GM19351 (cell line): Measurements from ENCODE around the gene RITA1.
"Not testable (repeated sequence)": the region's sequence is repeated elsewhere in the genome, so short reads cannot be mapped to it uniquely, and the experiment has no call there.

Experiments used
- ATAC-seq: cut with Tn5 transposase; IDR thresholded peaks from one replicate; pipeline ENCODE4 v1.9.1; 2021; ENCODE audit warnings: mild to moderate bottlenecking, moderate library complexity; ENCODE audit not compliant: unreplicated experiment

RITA1 gene

DNA sequence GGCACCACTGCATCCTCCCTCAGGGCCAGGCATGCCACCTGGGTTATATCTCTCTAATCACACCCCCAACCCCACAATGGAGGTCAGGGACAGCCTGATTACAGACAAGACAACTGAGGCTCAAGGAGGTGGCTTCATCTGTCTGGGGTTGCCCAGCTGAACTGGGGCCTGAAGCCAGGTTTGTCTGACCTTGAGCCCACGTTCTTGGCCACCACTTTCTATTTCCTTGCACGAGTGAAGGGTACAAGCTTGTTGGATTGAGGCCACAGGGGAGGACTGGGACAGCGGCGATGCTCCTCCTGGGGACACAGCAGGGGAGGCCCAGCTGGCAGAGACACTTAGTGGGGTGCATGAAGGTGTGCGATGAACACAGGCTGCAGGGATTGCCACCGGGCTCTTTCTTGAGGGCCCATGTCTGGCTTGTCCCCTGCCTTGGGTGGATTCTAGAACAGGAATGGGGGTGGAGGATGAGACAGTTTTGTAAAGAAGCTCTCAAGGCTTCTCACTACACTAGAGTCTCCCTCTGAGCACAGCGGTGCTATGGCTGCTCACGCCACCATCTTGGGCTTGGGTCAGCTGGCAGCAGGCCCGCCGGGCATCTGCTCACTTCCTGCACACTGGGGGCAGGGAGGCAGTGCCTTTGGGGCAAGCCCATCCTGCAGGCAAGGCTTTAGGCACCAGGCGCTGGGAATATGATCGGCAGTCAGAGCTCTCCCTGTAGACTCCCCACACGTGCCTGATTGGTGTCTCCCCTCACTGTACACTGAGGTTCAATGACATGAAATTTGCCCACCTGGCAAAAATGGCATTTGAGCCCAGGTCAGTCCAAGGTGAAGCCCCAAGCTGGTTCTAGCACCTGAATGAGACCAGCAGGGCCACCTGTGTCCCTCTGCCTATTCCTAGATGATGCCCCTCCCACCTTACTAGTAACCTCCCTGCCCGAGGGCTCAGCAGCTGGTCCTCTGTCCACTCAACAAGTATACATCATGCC is 16.0 kb downstream of the RITA1 start:
- no peak for ATAC-seq

DNA sequence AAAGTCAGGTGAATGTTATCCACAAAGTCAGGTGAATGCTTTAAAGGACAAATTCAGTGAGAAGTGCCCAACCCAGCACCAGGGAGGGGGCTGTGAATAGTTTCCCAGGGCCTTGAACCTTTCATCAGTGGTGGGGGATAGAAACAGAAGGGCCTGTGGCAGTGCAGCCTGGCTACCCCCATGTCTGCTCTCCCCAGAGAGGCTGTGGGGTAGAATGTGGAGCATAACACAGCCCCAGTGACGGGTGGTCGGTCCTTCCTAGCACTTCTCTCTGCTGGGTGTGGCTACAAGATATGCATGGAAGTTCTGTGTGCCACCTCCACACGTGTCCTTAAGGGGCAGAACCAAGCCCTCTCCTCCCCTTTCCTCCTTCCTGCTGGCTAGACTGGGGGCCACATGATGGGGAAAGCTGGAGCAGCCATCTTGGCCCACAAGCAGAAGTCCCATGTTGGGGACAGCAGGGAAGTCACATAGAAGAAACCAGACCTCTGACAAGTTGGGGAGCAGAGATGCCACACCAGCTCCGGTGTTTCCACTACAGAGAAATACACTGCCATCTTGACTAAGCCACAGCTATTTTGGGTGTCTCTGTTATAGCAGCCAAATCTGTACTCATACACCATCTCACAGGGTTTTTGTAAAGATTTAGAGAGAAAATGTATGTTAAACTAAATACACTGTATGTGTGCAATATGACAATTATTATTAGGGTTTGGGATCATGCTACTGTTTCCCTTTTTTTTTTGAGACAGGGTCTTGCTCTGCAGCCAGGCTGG is 17.0 kb downstream of the RITA1 start:
- ATAC-seq = no peak

DNA sequence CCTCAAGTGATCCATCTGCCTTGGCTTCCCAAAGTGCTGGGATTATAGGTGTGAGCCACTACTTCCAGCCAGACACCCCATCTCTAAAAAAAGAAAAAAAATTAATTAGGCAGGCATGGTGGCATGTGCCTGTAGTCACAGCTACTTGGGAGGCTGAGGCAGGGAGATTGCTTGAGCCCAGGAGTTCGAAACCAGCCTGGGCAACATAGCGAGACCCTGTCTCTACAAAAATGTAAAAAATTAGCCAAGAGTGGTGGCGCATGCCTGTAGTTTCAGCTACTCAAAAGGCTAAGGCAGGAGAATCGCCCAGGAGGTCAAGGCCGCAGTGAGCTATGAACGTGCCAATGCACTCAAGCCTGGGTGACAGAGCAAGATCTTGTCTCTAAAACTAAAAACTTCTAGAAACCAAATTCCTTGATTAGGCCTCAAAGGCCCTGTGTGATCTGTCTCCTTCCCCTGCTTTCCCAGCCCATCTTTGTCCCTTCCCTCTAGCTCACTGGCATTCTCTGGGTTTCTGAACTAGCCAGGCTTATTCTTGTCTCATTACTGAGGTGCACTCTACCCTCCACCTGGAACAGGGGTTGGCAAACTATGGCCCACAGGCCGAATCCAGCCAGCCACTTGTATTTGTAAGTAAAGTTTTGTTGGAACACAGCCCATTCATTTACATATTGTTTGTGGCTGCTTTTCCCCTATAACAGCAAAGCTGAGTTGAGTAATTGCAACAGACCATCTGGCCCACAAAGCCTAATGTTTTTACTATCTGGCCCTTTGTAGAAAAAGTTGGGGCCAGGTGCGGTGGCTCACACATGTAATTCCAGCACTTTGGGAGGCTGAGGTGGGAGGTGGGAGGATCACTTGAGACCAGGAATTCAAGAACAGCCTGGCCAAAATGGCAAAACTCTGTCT is 18.6 kb downstream of the RITA1 start:
- ATAC-seq = no peak

DNA sequence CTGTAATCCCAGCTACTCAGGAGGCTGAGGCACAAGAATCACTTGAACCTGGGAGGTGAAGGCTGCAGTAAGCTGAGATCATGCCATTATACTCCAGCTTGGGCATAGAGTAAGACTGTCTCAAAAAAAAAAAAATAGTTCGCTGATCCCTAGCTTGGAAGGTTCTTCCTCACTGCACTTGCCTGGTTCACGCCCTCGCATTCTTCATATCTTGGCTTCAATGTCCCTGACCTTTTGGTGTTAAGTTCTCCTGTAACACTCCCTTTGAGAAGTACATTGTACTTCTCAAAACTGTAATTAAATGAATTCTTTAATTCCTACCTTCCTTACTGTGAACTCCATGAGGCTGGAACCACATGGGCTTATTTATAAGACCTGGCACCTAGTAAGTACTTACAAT is 19.3 kb downstream of the RITA1 start:
- no peak for ATAC-seq

DNA sequence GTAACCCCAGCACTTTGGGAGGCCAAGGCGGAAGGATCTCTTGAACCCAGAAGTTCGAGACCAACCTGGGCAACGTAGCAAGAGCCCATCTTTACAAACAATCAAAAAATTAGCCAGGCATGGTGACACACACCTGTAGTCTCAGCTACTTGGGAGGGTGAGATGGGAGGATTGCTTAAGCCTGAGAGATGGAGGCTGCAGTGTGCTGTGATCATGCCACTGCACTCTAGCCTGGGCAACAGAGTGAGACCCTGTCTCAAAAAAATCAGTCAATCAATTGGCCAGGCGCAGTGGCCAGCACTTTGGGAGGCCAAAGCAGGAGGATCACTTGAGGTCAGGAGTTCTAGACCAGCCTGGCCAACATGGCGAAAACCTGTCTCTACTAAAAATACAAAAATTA is 21.3 kb downstream of the RITA1 start:
- not testable (repeated sequence) for ATAC-seq

DNA sequence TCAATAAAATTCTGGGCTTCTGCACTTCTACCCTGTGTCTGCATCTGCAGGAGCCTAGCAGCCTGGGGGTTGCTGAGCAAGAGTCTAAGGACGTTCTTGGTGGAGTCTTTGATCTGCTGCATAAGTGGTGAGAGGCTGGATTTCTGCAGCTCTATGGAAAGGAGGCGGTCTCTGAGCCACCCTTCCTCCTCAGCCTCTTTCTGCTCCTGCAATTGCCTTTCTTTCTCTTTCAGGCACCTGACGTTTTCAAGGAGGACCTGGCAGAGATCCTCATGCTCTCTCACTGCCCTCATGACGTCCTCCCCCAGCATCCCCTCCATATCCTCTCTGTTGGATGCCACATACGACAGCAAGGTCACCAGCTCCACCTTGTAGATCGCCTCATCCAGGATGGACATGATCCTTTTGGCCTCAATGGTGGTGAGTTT is 22.1 kb downstream of the RITA1 start:
- no peak for ATAC-seq

DNA sequence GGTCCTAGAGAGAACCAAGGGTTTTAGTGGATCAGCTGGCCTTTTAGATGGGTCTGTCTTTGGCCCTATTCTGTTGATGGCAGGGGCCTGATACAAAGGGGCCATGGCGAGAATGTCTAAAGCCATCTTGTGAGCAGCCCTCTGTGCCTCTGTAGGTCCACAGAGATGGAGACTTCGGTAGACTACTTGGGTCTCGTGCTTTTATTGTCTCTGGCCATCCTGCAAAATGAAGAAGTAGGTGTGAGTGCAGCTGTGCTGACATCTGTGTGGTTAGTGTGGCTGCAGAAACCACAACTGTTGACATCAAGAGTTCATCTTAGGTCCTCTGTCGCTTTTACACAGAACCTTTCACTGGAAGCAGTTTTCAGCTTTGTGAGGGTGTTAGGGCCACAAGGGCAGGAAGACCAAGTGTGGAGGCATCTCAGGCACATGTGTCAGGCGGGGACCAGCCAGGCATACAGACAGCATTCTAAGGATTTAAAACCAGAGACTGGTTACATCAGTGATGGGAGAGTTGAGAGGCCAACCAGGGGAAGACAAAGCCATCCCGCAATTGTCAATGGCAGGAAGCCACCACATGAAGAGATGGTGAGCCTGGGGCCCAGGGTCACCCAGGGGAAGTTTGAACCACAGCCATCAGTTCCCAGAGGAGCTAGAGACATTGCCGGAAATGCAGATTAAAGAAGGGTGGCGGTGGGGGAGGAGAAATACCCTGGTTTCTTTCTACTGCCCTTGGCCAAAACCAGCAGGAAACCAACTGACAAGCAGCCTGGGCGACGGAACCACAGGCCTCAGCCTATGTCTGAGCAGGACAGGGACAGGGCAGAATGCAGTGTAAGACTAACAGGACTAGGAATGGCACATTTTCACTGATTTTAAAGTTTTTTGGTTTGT is 22.8 kb downstream of the RITA1 start:
- ATAC-seq = peak; percentile 82

DNA sequence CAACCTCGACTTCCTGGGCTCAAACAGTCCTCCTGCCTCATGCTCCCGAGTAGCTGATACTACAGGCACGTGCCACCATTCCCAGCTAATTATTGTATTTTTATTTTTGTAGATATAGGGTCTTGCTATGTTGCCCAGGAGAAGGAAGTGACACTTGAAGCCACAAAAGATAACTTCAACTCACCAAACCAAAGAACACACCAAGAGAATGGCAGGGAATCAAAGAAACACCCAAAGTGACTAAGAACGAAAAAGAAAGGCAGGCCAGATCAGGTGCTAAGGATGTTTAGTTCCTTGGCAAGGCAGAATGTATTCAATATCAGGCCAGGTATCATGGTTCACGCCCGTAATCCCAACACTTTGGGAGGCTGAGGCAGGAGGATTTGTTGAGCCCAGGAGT is 25.6 kb downstream of the RITA1 start:
- ATAC-seq = no peak

DNA sequence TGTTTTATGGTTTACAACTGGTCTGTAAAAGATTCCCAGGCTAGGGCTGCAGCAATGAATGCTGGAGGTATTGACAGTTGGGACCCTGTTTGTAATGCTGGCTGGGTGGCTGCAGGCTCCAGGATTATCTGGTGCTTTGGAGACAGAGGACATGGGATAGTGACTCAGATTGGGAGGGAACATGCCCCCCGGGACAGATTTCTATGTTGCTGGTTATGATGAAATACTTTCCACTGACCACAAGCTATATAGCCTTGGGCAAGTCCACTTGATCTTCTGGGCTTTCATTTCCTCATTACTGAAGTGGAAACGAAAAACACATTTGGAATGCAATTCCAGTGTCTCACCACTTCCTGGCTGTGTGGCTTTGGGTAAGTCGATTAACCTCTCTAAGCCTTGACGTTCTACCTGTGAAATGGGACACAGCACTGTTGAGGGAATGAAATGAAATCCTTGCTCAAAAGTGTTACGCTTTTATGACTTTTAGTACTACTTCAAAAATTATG is 29.4 kb downstream of the RITA1 start:
- peak; percentile 79 for ATAC-seq

DNA sequence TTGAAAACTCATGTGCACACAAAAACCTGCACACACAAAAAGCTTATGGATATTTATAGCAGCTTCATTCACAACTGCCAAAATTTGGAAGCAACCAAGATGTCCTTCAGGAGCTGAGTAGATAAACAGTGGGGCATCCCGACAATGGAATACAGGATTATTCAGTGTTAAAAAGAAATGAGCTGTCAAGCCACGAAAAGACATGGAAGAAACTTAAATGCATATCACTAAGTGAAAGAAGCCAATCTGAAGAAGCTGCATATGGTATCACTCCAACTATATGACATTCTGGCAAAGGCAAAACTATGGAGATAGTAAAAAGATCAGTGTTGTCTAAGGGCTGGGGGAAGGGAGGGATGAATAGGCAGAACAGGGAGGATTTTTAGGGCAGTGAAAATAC is 30.5 kb downstream of the RITA1 start:
- no peak for ATAC-seq

DNA sequence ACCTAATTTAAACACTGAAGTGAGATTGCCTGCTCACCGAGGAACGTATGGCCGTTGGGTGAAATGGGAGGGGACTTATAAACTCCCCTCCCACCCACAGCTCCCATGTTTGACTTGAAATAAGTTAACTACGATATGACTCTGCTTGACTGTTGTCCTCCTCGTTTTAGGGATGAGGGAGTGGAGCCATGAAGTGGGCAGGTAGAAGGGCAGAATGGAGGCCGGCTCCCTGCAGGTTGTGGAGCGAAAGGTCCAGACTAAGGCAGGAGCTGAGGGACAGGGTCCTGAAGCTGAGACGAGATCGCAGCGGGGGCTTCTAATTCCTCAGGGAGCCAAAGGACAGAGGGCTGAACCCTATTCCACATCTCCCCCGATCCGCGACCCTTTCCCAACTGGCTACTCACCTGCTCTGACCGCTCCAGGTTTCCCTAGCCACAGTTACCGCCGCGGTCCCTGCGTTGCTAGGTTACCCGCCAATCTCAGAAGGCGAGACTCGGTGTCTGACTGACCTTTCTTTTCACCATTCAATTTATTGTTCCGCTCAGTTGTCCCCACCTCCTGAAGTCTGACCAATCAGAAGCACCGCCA is 35.2 kb downstream of the RITA1 start:
- peak; percentile 1 for ATAC-seq

DNA sequence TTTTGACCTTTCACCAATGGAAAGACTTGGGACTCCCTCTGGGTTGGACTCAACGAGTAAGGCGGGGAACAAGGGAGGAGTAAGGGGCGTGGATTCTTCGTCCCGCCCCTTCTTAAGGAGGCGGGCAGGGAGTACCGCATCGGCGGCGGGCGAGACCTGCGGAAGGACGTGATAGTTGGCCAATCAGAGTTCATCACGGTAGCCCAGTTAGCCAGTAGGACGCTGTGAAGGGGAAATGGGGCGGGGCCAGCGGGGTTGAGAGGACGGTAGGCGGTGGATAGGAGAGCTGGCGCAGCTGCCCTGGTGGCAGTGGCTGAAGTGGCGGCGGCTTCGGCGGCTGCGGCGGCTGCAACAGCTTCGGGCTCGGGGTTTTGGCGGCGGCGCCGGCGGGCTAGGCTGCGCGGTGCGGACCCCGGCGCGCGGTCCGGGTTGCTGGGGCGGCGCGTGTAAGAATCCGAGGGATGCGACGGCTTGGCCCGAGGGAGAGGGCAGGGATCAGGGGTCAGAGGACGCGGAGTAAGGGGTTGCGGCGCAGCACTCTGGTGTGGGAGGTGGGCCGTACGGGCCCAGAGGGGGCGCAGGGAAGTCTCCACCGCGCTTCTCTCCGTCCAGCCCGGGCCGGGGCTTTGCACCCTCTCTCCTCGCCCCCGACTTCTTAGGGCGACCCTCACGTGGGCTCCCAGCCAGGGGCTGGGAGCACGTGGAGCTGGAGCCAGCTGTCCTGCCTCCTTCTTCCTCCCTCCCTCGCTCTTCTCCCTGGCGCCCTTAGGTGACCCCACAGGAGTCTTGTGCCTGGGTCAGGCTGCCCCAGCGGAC is 35.9 kb downstream of the RITA1 start, which contains the start of gene TPCN1:
Gene TPCN1, plus strand, starts transcription at position 284 of the 816 bp plus-strand sequence. CDS start 5,389 bp downstream, outside the sequence.
- peak; percentile 87 for ATAC-seq

DNA sequence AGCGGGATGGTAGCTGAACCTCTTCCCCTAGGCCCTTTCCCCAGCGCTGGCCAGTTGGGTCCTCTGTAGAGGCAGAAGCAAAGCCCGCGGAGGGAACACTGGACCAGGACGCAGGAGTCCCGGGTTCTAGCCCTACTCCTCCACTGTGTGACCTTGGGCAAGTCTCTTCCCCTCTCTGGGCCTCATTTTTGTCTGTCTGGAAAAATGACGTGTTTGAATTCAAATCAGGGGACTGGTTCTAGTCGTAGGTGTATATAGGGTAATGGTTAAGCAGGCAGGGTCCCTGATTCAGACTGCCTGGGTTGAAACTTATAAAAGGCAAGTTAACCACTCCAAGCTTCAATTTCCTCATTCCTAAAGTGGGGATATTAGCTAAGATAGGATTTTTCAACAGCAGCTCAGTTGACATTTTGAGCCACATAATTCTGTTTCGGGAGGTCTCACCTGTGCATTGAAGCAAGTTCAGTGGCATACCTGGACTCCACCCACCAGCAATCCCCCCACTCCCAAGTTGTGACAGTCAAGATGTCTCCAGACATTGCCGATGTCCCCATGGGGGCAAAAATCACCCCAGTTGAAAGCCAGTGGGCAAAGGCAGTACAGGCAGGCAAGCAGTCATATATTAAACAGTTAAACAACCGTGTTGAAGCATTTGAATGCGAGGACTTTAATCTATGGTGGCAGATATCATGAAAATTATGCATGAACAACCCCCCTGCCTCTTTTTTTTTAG is 36.6 kb downstream of the RITA1 start:
- ATAC-seq = no peak

DNA sequence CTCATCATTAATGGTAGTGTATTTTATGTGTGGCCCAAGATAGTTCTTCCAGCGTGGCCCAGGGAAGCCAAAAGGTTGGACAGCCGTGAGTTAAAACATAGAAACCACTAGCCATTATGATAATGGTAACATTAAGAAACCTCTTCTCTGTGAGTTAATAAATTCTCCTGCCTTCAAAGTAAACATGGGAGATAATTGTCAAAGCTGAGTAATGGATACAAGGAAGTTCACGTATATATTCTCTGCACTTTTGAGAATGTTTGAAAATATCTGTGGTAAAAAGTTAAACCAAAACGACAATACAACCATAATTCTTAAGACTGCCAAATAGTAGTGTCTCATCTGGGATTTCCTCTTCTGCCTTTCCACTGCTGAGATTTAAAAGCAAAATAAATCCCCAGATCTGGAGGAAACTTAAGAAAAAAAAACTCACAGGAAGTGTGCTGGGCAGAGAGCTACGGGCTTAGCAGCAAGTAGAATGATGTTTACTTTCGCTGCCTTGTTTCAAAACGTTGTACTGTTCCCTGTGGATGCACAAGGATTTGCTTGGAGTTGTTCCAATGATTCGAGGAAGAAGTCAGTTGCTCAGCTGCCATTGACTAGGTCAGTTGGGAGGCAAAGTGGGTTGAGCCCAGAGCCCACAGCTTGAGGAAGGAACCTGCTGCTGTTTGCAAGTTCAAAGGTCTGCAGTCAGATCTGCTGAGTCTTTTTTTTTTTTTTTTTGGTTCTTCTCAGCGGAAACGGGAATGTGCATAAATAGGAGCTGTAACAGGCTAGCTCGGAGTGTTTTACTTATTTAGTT is 37.4 kb downstream of the RITA1 start:
- ATAC-seq = no peak

DNA sequence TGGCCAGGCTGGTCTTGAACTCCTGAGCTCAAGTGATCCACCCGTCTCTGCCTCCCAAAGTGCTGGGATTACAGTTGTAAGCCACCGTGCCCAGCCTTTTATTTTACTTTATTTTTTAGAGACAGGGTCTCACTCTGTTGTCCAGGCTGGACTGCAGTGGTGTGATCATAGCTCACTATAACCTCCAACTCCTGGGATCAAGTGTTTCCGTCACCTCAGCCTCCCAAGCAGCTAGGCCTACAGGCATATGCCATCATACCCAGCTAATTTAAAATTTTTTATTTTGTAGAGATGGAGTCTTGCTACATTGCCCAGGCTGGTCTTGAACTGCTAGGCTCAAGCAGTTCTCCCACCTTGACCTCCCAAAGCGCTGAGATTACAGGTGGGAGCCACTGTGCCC is 39.4 kb downstream of the RITA1 start:
- ATAC-seq = no peak

DNA sequence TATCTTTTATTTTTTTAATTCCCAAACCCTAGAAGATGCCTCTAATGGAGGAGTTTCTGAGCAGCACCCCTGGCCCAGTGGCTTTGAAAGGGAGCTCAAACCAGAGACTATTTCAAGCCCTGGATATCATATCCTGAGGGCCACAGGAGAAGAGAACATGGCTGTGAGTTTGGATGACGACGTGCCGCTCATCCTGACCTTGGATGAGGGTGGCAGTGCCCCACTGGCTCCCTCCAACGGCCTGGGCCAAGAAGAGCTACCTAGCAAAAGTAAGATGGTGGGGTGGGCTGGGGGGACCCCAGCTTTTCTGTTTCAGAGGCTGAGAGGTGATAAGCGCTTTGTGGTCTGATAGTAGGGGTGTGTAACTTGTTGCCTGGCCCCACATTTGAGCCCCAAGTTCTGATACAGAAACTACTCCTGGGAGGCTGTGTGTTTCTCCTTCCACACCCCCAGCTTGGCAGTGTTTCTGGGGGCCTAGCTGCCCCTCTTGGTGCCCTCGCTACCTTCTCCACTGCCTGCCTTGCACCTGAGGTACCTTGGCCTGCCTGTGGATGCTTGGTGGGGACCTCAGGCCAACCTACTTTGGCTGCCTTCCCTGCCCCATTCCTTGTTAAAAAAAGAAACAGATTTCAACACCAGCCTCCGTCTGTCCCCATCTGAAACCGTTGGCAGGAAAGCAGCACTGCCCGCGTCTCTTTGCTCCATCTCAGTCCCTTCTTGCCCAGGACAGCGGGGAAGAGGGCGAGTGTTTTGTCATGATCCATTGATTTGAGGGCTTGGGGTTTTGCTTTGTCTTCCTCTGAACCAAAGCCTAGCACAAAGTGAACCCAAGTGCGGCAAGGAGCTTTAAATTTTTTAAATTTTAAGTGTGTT is 41.4 kb downstream of the RITA1 start:
- ATAC-seq = no peak
